Measurements from ENCODE around the gene RBMS3. TPM values are rescaled to one million over a fixed set of nuclear protein-coding genes. Genes with fewer than 3 reads are reported as not detected.
A peak's percentile ranks its signal among the peaks of the same experiment; 100 is the strongest.

RBMS3 gene
- total and polyA plus RNA-seq, 2 experiments from 2014 or later: 34.9 to 37.1 TPM

- H3K9me2 ChIP-seq (replicated peaks; ENCODE audit: insufficient read depth): no peaks in the 10 kb centered on the region
- TF ChIP-seq EZH2phosphoT487 (IDR thresholded peaks at IDR 0.05; ENCODE audit: low read depth, severe bottlenecking, unreplicated experiment) (no peak), CTCF (IDR thresholded peaks at IDR 0.05; ENCODE audit: poor library complexity) (no peak), EZH2 (IDR thresholded peaks at IDR 0.05; ENCODE audit: borderline replicate concordance) (no peak)
- H3K79me2 ChIP-seq: no peaks in the 10 kb centered on the region
- no peaks in the 10 kb centered on the region for H3K36me3 ChIP-seq (replicated peaks; ENCODE audit: insufficient read depth, low read depth)
- no peak overlapping the region for H3K4me2 ChIP-seq
- no peak overlapping the region for H3K27ac ChIP-seq
- WGBS (ENCODE audit: low lambda C conversion rate, missing lambda C conversion rate): 60% methylated on average over 7 of the region's 7 CpGs
- no peaks in the 10 kb centered on the region for H3K9me3 ChIP-seq (ENCODE audit: low read depth)
- H3K4me3 ChIP-seq: no peak overlapping the region
- H2AFZ ChIP-seq: no peak overlapping the region
- H4K20me1 ChIP-seq (ENCODE audit: insufficient read depth, poor library complexity, severe bottlenecking): no peaks in the 10 kb centered on the region
- peaks cover 18% of the 10 kb centered on the region for H3K4me1 ChIP-seq (ENCODE audit: insufficient read depth)
- no peak for DNase-seq (ENCODE audit: low spot score)
- H3K27me3 ChIP-seq: no peaks in the 10 kb centered on the region
Measured at GRCh38 chr3:29758434-29759322, 477.8 kb downstream of the RBMS3 start.

DNA sequence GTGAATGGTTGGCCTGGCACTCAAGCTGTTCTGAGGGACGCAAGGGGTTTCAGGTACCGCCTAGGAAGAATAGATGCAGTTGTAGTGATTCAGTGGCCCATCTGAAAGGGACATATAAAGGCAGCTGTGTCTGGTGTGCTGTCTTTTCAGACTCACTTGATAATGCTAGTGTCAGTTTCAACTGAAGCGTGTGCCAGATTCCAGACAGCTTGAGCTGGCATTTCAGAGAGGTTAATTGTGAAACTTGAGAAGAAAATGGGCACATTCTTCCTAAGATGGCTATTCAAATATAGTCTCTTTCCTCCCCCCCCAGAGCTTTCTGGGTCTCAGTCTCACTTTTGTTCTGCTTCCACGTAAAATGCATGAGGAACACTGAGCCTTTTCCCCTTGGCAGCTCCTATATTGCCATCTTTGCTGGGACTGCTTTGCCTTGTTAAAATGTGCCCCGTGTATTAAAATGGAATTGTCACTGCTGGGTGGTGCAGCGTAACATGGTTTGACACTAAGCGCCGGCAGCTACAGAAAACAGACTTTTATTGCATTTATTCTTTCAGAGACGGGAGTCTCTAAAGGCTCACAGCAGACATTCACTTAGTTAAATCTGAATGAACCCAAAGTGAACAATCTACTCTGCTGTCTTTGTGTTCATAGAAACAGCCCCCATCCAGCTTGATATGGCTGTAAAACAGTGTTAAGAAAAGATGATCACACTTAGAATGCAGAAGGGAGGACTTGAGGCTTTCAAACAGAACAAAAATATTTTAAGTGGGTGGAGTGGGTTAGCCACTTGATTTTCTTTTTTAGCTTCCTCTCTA, 478.7 kb downstream of the RBMS3 start:
- Histone ChIP-seq H3K4me2 (peak overlapping the region; percentile 21), H3K79me2 (no peaks in the 10 kb centered on the region), H3K27ac (no peak overlapping the region), H3K9me3 (ENCODE audit: low read depth) (no peaks in the 10 kb centered on the region), H2AFZ (no peak overlapping the region), H3K9me2 (replicated peaks; ENCODE audit: insufficient read depth) (no peaks in the 10 kb centered on the region), H3K27me3 (no peaks in the 10 kb centered on the region), H3K36me3 (replicated peaks; ENCODE audit: insufficient read depth, low read depth) (no peaks in the 10 kb centered on the region), H4K20me1 (ENCODE audit: insufficient read depth, poor library complexity, severe bottlenecking) (no peaks in the 10 kb centered on the region), H3K4me1 (ENCODE audit: insufficient read depth) (peaks cover 18% of the 10 kb centered on the region), H3K4me3 (no peak overlapping the region)
- TF ChIP-seq EZH2phosphoT487 (IDR thresholded peaks at IDR 0.05; ENCODE audit: low read depth, severe bottlenecking, unreplicated experiment): no peak
- no peak for TF ChIP-seq CTCF (IDR thresholded peaks at IDR 0.05; ENCODE audit: poor library complexity)
- TF ChIP-seq EZH2 (IDR thresholded peaks at IDR 0.05; ENCODE audit: borderline replicate concordance): no peak
- peak; percentile 8 for DNase-seq (ENCODE audit: low spot score)
- 70% methylated on average over 9 of the region's 9 CpGs for WGBS (ENCODE audit: low lambda C conversion rate, missing lambda C conversion rate)

- Histone ChIP-seq H2AFZ (no peak overlapping the region), H3K36me3 (replicated peaks; ENCODE audit: insufficient read depth, low read depth) (no peaks in the 10 kb centered on the region), H3K79me2 (no peaks in the 10 kb centered on the region), H3K9me3 (ENCODE audit: low read depth) (no peaks in the 10 kb centered on the region), H3K27me3 (no peaks in the 10 kb centered on the region), H4K20me1 (ENCODE audit: insufficient read depth, poor library complexity, severe bottlenecking) (no peaks in the 10 kb centered on the region), H3K4me3 (no peak overlapping the region), H3K4me1 (ENCODE audit: insufficient read depth) (peaks cover 18% of the 10 kb centered on the region), H3K9me2 (replicated peaks; ENCODE audit: insufficient read depth) (no peaks in the 10 kb centered on the region), H3K27ac (no peak overlapping the region), H3K4me2 (no peak overlapping the region)
- TF ChIP-seq EZH2phosphoT487 (IDR thresholded peaks at IDR 0.05; ENCODE audit: low read depth, severe bottlenecking, unreplicated experiment): no peak
- no peak for DNase-seq (ENCODE audit: low spot score)
Measured at GRCh38 chr3:29760226-29760685, 479.4 kb downstream of the RBMS3 start.

DNA sequence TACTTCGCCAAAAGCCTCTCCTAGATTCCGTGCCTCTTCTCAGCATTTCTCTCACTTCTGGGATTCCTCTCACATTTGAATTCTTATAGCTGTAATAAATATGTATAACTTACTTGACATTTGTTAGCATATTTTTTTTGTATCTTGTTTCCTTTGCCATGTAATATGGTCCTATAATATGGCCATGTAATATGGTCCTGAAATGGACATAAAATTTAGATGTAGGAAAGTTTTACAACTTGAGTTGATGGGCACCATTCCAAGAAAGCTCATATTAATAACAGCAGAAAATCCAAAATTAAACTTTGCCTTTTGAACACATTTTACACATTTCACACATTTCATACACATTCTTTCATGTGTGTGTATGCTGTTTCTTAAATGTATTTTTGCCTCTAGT, 480.6 kb downstream of the RBMS3 start:
- Histone ChIP-seq H3K9me2 (replicated peaks; ENCODE audit: insufficient read depth) (no peaks in the 10 kb centered on the region), H3K4me2 (no peak overlapping the region), H3K79me2 (no peaks in the 10 kb centered on the region), H3K27me3 (no peaks in the 10 kb centered on the region), H3K9me3 (ENCODE audit: low read depth) (no peaks in the 10 kb centered on the region), H3K4me3 (no peak overlapping the region), H3K27ac (no peak overlapping the region), H4K20me1 (ENCODE audit: insufficient read depth, poor library complexity, severe bottlenecking) (no peaks in the 10 kb centered on the region), H3K36me3 (replicated peaks; ENCODE audit: insufficient read depth, low read depth) (no peaks in the 10 kb centered on the region), H3K4me1 (ENCODE audit: insufficient read depth) (peaks cover 18% of the 10 kb centered on the region), H2AFZ (no peak overlapping the region)
- no peak for TF ChIP-seq CTCF (IDR thresholded peaks at IDR 0.05; ENCODE audit: poor library complexity)
- TF ChIP-seq EZH2 (IDR thresholded peaks at IDR 0.05; ENCODE audit: borderline replicate concordance): no peak
- TF ChIP-seq EZH2phosphoT487 (IDR thresholded peaks at IDR 0.05; ENCODE audit: low read depth, severe bottlenecking, unreplicated experiment): no peak
- 98% methylated on average over 2 of the region's 2 CpGs for WGBS (ENCODE audit: low lambda C conversion rate, missing lambda C conversion rate)
- DNase-seq (ENCODE audit: low spot score): no peak

Data from hepatocyte (in vitro differentiated cells).